ENCODE results near the gene DGLUCY. TPM values are rescaled to one million over a fixed set of nuclear protein-coding genes. Genes with fewer than 3 reads are reported as not detected.

DGLUCY gene
- total RNA-seq, 3 donors from 2014 or later: 32.6 to 35.7 (median 34.4) TPM

- intact Hi-C loops (cut with DNase I; ENCODE audit: low total_unique reads): no loop called here
Observed at GRCh38 chr14:91108941-91109611, 4.8 kb upstream of the DGLUCY start.

DNA sequence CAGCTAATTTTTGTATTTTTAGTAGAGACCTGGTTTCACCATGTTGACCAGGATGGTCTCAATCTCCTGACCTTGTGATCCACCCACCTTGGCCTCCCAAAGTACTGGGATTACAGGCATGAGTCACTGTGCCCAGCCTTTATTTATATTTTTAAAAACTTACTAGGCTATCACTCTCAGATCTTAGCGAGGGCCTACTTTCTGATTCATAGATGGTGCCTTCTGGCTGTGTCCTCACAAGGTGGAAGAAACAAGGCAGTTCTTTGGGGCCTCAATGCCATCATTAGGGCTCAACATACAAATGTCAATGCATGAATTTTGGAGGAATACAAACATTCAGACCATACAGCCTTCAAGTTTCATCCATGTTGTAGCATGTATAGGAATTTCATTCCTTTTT lies 2.4 kb upstream of the DGLUCY start:
- intact Hi-C loops (cut with DNase I; ENCODE audit: low total_unique reads): no loop called here
- H3K9me3 ChIP-seq: no peaks in the 10 kb centered on the region
- no peak overlapping the region for H3K4me3 ChIP-seq
- H3K27ac ChIP-seq: peak overlapping the region; percentile 12 to 26
- DNase-seq (ENCODE audit: low spot score in 2 of 2): no peak
- TF ChIP-seq, protein P1, sequence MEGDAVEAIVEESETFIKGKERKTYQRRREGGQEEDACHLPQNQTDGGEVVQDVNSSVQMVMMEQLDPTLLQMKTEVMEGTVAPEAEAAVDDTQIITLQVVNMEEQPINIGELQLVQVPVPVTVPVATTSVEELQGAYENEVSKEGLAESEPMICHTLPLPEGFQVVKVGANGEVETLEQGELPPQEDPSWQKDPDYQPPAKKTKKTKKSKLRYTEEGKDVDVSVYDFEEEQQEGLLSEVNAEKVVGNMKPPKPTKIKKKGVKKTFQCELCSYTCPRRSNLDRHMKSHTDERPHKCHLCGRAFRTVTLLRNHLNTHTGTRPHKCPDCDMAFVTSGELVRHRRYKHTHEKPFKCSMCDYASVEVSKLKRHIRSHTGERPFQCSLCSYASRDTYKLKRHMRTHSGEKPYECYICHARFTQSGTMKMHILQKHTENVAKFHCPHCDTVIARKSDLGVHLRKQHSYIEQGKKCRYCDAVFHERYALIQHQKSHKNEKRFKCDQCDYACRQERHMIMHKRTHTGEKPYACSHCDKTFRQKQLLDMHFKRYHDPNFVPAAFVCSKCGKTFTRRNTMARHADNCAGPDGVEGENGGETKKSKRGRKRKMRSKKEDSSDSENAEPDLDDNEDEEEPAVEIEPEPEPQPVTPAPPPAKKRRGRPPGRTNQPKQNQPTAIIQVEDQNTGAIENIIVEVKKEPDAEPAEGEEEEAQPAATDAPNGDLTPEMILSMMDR (IDR thresholded peaks at IDR 0.05): no peak
- no peak for TF ChIP-seq POLR2AphosphoS5 (IDR thresholded peaks at IDR 0.05)
- no peak for TF ChIP-seq POLR2A (IDR thresholded peaks at IDR 0.05)
- peaks cover 9 to 10% of the 10 kb centered on the region in 2 donors for H3K4me1 ChIP-seq
- H3K27me3 ChIP-seq: no peaks in the 10 kb centered on the region
- H3K36me3 ChIP-seq: no peaks in the 10 kb centered on the region

More at GRCh38 chr14:91108941-91109611, 4.8 kb upstream of the DGLUCY start:
- Histone ChIP-seq H3K36me3 (no peaks in the 10 kb centered on the region), H3K4me1 (peaks cover 1 to 7% of the 10 kb centered on the region in 2 donors), H3K27ac (peak overlapping the region; percentile 84 to 94), H3K27me3 (no peaks in the 10 kb centered on the region), H3K9me3 (no peaks in the 10 kb centered on the region), H3K4me3 (no peak overlapping the region)
- TF ChIP-seq POLR2AphosphoS5 (IDR thresholded peaks at IDR 0.05) (no peak), POLR2A (IDR thresholded peaks at IDR 0.05) (no peak)
- TF ChIP-seq, protein P1 (IDR thresholded peaks at IDR 0.05): no peak
- peak; percentile 73 to 85 for DNase-seq (ENCODE audit: low spot score in 2 of 2)

GRCh38 chr14:91112194-91112593 lies 1.7 kb upstream of the DGLUCY start:
- H3K36me3 ChIP-seq: no peaks in the 10 kb centered on the region
- TF ChIP-seq, protein P1 (IDR thresholded peaks at IDR 0.05): no peak
- TF ChIP-seq POLR2AphosphoS5 (IDR thresholded peaks at IDR 0.05) (no peak), POLR2A (IDR thresholded peaks at IDR 0.05) (no peak)
- no peaks in the 10 kb centered on the region for H3K9me3 ChIP-seq
- intact Hi-C loops (cut with DNase I; ENCODE audit: low total_unique reads): no loop called here
- H3K4me1 ChIP-seq: peaks cover 9 to 10% of the 10 kb centered on the region in 2 donors
- no peaks in the 10 kb centered on the region for H3K27me3 ChIP-seq
- no peak for DNase-seq (ENCODE audit: low spot score in 2 of 2)
- H3K27ac ChIP-seq: peak overlapping the region; percentile 26 to 41
- no peak overlapping the region for H3K4me3 ChIP-seq

- Histone ChIP-seq H3K9me3 (no peaks in the 10 kb centered on the region), H3K27ac (peak overlapping the region; percentile 95 to 98), H3K27me3 (no peaks in the 10 kb centered on the region), H3K4me1 (peaks cover 9 to 10% of the 10 kb centered on the region in 2 donors), H3K36me3 (no peaks in the 10 kb centered on the region), H3K4me3 (peak overlapping the region; percentile 55 to 77 (median 59))
- DNase-seq (ENCODE audit: low spot score in 2 of 2): peak; percentile 66 to 68
- intact Hi-C loops (cut with DNase I; ENCODE audit: low total_unique reads): no loop called here
- TF ChIP-seq, protein P1 (IDR thresholded peaks at IDR 0.05): no peak
- TF ChIP-seq POLR2AphosphoS5 (IDR thresholded peaks at IDR 0.05): peak in 2 of 3 donors; percentile 44 to 51
Observed at GRCh38 chr14:91114079-91115065, 499 bp downstream of the DGLUCY start.

All from breast epithelium (tissue), 4 donors.